Measurements from ENCODE around the gene RARG.

The RARG gene

DNA sequence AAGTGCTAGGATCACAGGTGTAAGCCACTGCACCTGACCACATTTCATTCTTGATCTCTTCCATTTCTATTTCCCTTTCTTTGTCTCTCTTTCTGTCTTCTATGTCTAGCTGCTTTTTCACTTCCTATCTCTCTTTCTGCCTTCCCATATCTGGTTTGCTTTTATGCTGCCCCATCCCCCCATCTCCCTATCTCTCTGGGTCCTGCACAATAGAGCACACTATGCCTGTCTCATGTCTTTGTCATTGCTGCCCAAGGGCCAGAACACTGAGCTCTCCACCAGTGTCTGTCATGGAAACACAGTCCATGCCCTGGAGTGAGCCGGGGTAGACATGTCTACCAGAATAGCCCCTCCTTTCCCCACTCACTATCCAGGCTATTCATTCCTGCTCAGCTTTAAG is 12.3 kb upstream of the RARG start:
- H3K4me3 ChIP-seq (ENCODE audit: low read depth, low read length): no peak overlapping the region
- DNase-seq (ENCODE audit: low read depth): no peak
- TF ChIP-seq, protein P1, sequence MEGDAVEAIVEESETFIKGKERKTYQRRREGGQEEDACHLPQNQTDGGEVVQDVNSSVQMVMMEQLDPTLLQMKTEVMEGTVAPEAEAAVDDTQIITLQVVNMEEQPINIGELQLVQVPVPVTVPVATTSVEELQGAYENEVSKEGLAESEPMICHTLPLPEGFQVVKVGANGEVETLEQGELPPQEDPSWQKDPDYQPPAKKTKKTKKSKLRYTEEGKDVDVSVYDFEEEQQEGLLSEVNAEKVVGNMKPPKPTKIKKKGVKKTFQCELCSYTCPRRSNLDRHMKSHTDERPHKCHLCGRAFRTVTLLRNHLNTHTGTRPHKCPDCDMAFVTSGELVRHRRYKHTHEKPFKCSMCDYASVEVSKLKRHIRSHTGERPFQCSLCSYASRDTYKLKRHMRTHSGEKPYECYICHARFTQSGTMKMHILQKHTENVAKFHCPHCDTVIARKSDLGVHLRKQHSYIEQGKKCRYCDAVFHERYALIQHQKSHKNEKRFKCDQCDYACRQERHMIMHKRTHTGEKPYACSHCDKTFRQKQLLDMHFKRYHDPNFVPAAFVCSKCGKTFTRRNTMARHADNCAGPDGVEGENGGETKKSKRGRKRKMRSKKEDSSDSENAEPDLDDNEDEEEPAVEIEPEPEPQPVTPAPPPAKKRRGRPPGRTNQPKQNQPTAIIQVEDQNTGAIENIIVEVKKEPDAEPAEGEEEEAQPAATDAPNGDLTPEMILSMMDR (IDR thresholded peaks at IDR 0.05; ENCODE audit: low read depth, low read length, missing control alignments): no peak

DNA sequence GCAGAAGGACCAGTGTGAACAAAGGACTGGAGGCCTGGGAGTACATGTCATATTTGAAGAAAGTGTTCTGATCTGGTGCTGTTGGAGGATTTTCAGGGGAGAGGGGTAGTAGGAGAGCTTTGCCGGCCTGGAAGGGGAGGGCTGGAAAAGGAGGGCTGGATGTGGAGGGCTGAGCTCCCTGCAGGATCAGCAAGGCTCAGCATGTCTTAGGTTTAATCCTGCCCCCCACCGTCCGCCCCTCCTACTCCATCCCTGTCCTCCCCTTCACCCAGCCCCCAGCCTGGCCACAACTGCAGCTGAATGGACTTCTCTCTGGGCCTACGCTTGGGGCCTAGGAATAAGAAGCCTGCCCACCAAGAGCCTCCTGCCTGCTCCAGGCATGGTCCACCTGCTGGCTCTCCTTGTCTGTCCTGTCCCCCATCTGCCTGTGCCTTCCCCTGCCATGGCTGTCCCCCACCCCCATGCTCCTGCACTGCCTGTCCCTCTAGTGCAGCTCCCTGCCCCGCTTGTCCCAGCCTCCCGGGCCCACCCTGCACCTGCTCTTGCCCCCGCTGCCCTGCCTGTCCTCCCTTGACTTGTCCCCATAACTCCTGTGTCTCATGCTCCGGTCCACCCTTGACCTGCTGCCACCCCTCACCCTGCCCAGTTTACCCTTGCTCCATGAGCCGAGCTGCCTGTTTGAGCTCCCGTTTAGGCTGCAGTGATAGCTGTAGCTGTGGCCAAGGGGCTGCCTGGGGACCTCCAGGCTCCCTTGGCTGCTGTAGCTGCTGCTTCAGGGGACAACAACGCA is 9.8 kb upstream of the RARG start:
- no peak overlapping the region for H3K4me3 ChIP-seq (ENCODE audit: low read depth, low read length)
- DNase-seq (ENCODE audit: low read depth): no peak
- TF ChIP-seq, protein P1 (IDR thresholded peaks at IDR 0.05; ENCODE audit: low read depth, low read length, missing control alignments): no peak

DNA sequence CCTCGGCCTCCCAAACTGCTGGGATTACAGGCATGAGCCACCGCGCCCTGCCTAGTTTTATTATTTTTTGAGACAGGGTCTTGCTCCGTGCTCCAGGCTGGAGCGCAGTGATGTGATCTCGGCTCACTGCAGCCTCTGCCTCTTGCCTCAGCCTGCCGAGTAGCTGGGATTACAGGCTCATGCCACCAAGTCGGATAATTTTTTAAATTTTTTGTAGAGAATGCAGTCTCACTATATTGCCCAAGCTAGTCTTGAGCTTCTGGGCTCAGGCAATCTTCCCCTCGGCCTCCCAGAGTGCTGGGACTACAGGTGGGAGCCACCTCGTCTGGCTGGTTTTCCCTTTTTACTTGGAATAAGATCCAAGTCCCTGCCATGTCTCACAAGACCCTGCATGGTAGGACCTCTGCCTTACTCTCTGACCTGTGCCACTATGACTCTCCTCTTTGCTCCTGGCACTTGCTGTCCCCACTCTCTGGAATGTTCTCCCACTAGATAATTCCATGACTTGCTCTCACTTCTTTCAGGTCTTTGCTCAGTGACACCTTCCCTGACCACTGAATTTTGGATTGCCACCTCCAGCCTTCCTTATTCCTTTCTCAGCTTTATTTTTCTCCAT is 7.7 kb upstream of the RARG start:
- H3K4me3 ChIP-seq (ENCODE audit: low read depth, low read length): no peak overlapping the region
- DNase-seq (ENCODE audit: low read depth): no peak
- TF ChIP-seq, protein P1 (IDR thresholded peaks at IDR 0.05; ENCODE audit: low read depth, low read length, missing control alignments): no peak

DNA sequence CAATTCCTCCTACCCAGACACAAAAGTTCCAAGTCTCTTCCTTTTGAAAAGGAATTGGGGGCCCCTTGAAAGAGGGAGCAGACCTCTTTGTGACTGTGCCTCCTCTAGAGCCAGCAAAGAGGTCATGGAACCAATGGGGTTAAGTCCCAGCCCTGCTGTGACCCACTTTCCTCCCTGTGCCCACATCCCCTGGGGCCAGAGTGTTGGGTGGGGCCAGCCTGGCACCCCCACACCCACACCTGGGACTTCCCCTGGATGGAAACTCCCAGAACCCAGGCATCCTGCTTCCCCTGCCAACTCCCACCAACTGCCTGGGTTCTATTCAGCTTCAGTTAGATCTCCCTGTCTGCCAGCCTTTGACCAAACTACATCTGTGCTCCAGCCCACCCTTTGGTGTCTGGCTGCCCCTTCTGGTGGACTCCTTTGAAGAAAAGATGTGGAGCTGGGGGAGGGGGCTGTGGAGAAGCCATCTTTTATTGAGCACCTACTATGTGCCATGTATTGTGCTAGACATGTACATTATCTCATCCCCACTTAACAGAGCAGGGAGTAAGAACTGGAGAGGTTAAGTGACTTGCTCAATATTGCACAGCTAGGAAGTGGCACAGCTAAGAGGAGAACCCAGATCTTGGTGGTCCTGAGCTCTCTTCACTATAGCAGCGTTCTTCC is 4.6 kb upstream of the RARG start:
- no peak overlapping the region for H3K4me3 ChIP-seq (ENCODE audit: low read depth, low read length)
- no peak for DNase-seq (ENCODE audit: low read depth)
- TF ChIP-seq, protein P1 (IDR thresholded peaks at IDR 0.05; ENCODE audit: low read depth, low read length, missing control alignments): no peak

DNA sequence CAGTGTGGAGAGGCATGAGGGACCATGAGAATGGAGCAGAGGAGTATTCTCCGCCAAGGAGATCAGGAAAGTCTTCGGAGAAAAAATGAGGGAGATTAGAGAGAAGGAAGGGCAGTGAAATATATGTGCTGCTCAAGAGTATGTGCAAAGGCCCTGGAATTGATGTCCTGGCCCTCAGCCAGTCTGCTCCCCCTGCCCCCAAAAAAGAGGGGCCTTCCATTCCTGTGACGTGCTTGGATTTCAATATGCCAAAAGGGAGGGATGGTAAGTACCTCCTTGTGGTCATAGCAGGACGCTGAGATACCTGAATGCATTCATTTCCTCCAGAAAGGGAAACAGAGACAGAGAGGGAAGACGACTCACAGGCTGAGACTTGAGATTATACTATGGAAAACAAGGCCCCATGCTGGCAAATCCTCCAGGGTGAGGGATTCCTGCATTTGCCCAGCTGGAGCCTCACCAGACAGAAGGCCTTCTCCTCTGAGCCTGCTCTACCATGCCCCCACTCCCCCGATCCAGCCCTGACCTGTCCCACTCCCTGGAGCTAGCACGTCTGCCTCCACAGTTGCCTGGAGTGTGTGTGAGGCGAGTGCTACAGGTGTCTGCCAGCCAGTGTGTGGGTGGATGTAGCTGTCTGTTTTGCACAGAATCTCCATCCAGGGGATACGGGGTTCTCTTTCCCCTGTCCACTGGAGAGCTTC is 3.9 kb upstream of the RARG start:
- H3K4me3 ChIP-seq (ENCODE audit: low read depth, low read length): no peak overlapping the region
- TF ChIP-seq, protein P1 (IDR thresholded peaks at IDR 0.05; ENCODE audit: low read depth, low read length, missing control alignments): no peak
- DNase-seq (ENCODE audit: low read depth): no peak

DNA sequence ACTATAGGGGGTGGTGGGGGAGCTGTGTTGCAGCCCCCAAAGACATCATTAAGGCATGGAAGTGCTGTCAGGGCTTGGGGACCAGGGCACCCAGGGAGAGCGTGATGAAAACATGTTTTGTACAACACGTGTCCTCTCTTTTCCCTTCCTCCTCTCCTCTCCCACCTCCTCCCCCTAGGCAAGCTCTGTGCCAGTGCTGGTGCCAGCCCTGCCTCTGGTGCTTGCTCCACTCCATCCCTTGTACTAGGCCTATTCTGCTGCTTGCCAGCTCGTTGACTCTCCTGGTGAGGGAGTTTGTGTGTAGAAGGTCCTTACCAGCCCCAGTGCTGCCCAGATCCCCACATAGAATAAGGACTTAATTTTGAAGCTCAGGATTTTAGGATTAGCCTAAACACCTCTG is 3.2 kb upstream of the RARG start:
- no peak overlapping the region for H3K4me3 ChIP-seq (ENCODE audit: low read depth, low read length)
- DNase-seq (ENCODE audit: low read depth): no peak
- TF ChIP-seq, protein P1 (IDR thresholded peaks at IDR 0.05; ENCODE audit: low read depth, low read length, missing control alignments): no peak
